Ishikawa (cell line): ENCODE results near the gene SACM1L.

Experiments
- CEBPB ChIP-seq: IDR thresholded peaks from 2 replicates; pipeline ENCODE4 v1.6.1; 2012
- CREB1 ChIP-seq: IDR thresholded peaks from 2 replicates; pipeline ENCODE4 v1.6.1; 2012; ENCODE audit warnings: low read depth
- EP300 ChIP-seq: IDR thresholded peaks from 2 replicates; pipeline ENCODE4 v1.6.1; 2012; ENCODE audit warnings: borderline replicate concordance
- FOXM1 ChIP-seq: IDR thresholded peaks from 2 replicates; pipeline ENCODE4 v1.6.1; 2012; ENCODE audit warnings: low read depth, borderline replicate concordance
- RAD21 ChIP-seq: IDR thresholded peaks from 2 replicates; pipeline ENCODE4 v1.6.1; 2012; ENCODE audit warnings: low read depth
- TAF1 ChIP-seq: IDR thresholded peaks from 2 replicates; pipeline ENCODE4 v1.6.1; 2012; ENCODE audit warnings: low read depth, mild to moderate bottlenecking
- TCF12 ChIP-seq: IDR thresholded peaks from 2 replicates; pipeline ENCODE4 v1.6.1; 2012; ENCODE audit warnings: low read depth
- YY1 ChIP-seq: IDR thresholded peaks from 2 replicates; pipeline ENCODE4 v1.6.1; 2012; ENCODE audit warnings: low read depth

DNA sequence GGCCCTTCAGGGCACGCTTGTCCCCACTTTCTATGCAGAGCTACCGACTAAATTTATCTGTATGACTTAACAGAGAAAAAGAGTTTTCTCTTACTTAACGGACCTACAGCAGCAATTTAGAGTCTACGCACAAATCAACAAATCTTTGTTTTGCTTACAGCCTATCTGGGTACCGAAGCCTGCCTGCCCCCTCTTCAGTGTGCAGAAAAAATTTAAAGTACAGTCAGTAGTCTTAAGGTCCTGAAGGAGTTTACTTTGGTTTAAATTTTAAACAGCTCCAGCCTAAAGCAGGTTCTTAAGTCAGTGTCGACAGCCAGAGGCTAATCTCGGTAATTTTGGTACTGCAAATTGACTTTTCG is 570 bp downstream of the SACM1L start:
- TF ChIP-seq CREB1 (no peak), FOXM1 (no peak), TAF1 (no peak), CEBPB (no peak), RAD21 (no peak), YY1 (no peak), EP300 (no peak), TCF12 (no peak)
